H1 (cell line): ENCODE results near the gene CD8B2. TPM values are rescaled to one million over a fixed set of nuclear protein-coding genes. Genes with fewer than 3 reads are reported as not detected.
"Not testable (repeated sequence)": the region's sequence is repeated elsewhere in the genome, so short reads cannot be mapped to it uniquely, and the experiment has no call there.

ENCODE experiments used
- CTCF ChIA-PET: fragments of 300-600 bp; sonication (Branson Sonifier 250); formaldehyde crosslinking; loops from one replicate; lab custom pipeline; 2021; ENCODE audit not compliant: partially characterized antibody; lab: Charles Lee
- POLR2A ChIA-PET: fragments of 300-600 bp; sonication (Branson Sonifier 250); formaldehyde crosslinking; loops from one replicate; lab custom pipeline; 2021; ENCODE audit warnings: inconsistent platforms; ENCODE audit not compliant: partially characterized antibody; lab: Charles Lee
- DNase-seq, 2 experiments: peaks; one replicate each; pipeline versions ENCODE4 v3.0.0 to v3.0.0-alpha.2; 2010 to 2022; ENCODE audit warnings: low spot score in 2 of 2, low read depth in 1 of 2, mixed read lengths in 1 of 2
- FAIRE-seq: peaks from 2 replicates; lab custom pipeline; 2011; peaks lifted over from hg19 to GRCh38; lab: Jason Lieb, UNC
- H2AFZ ChIP-seq: 2 replicates; pipeline ENCODE4 v1.8.1; 2012; ENCODE audit warnings: low read length, inconsistent platforms
- H2AK5ac ChIP-seq: 2 replicates; pipeline ENCODE4 v1.6.1; 2013; ENCODE audit warnings: low read depth, low read length
- H2BK120ac ChIP-seq: replicated peaks from 2 replicates; pipeline ENCODE3; 2013; ENCODE audit warnings: low read depth, low read length, inconsistent platforms
- H2BK12ac ChIP-seq: 2 replicates; pipeline ENCODE4 v1.6.1; 2013; ENCODE audit warnings: low read depth, low read length
- H2BK15ac ChIP-seq: 2 replicates; pipeline ENCODE4 v1.6.1; 2013; ENCODE audit warnings: low read length
- H2BK20ac ChIP-seq: 2 replicates; pipeline ENCODE4 v1.6.1; 2013; ENCODE audit warnings: low read length
- H2BK5ac ChIP-seq: 2 replicates; pipeline ENCODE4 v1.6.1; 2013; ENCODE audit warnings: low read depth, low read length
- H3K14ac ChIP-seq: 2 replicates; pipeline ENCODE4 v1.6.1; 2013; ENCODE audit warnings: inconsistent platforms; ENCODE audit not compliant: insufficient read length
- H3K18ac ChIP-seq: 2 replicates; pipeline ENCODE4 v1.6.1; 2013; ENCODE audit warnings: low read length; ENCODE audit errors: extremely low read depth
- H3K23ac ChIP-seq: 2 replicates; pipeline ENCODE4 v1.6.1; 2013; ENCODE audit warnings: inconsistent platforms; ENCODE audit not compliant: insufficient read length
- H3K23me2 ChIP-seq: 2 replicates; pipeline ENCODE4 v1.6.1; 2013; ENCODE audit warnings: low read depth, low read length
- H3K27ac ChIP-seq: 2 replicates; pipeline ENCODE4 v1.6.1; 2011; ENCODE audit warnings: low read depth, low read length, inconsistent platforms
- H3K27me3 ChIP-seq, 4 experiments: replicated peaks in 1 of 4; 1 replicate in 1 of 4; 2 replicates in 3 of 4; pipeline versions ENCODE4 v1.6.1 to v1.8.1; 2011 to 2013; ENCODE audit warnings: low read length in 3 of 4, mild to moderate bottlenecking in 3 of 4, inconsistent platforms in 2 of 4, mixed read lengths in 2 of 4, moderate library complexity in 1 of 4; ENCODE audit not compliant: control insufficient read depth in 3 of 4, insufficient read depth in 3 of 4; ENCODE audit errors: extremely low read depth in 1 of 4
- H3K36me3 ChIP-seq, 4 experiments: 2 replicates each; pipeline versions ENCODE4 v1.6.1 to v1.8.1; 2011 to 2013; ENCODE audit warnings: mild to moderate bottlenecking in 4 of 4, low read length in 3 of 4, moderate library complexity in 2 of 4, control low read depth in 1 of 4, inconsistent platforms in 1 of 4; ENCODE audit not compliant: insufficient read depth in 4 of 4, control insufficient read depth in 2 of 4
- H3K4ac ChIP-seq: replicated peaks from 2 replicates; pipeline ENCODE3; 2013; ENCODE audit warnings: low read length, low read depth, mixed read lengths, inconsistent platforms; ENCODE audit not compliant: insufficient read length
- H3K4me1 ChIP-seq, 4 experiments: replicated peaks in 1 of 4; 1 replicate in 1 of 4; 2 replicates in 3 of 4; pipeline versions ENCODE4 v1.6.1 to v1.8.1; 2011 to 2013; ENCODE audit warnings: low read length in 3 of 4, inconsistent platforms in 2 of 4, mixed read lengths in 1 of 4; ENCODE audit not compliant: insufficient read depth in 4 of 4, control insufficient read depth in 3 of 4
- H3K4me2 ChIP-seq, 2 experiments: 2 replicates each; pipeline versions ENCODE4 v1.6.1 to v1.8.1; 2011 to 2013; ENCODE audit warnings: low read depth in 2 of 2, low read length in 2 of 2, control low read depth in 1 of 2, inconsistent platforms in 1 of 2, mild to moderate bottlenecking in 1 of 2; ENCODE audit not compliant: insufficient read depth in 1 of 2
- H3K4me3 ChIP-seq, 4 experiments: fragments of 200-600, 300-600 bp in 1 of 4; sonication (generic), shearing (Covaris generic), sonication (Bioruptor Twin) in 1 of 4; 2 replicates each; pipeline versions ENCODE4 v1.5.1 to v1.8.1; 2011 to 2016; ENCODE audit warnings: low read length in 4 of 4, low read depth in 3 of 4, control low read depth in 2 of 4, inconsistent platforms in 2 of 4, mild to moderate bottlenecking in 2 of 4, mixed read lengths in 1 of 4, moderate library complexity in 1 of 4; ENCODE audit not compliant: insufficient read depth in 2 of 4; ENCODE audit errors: extremely low read depth in 1 of 4
- H3K56ac ChIP-seq: replicated peaks from 2 replicates; pipeline ENCODE3; 2013; ENCODE audit warnings: low read depth, mild to moderate bottlenecking, mixed read lengths, low read length, inconsistent platforms; ENCODE audit not compliant: insufficient read length
- H3K79me1 ChIP-seq: 2 replicates; pipeline ENCODE4 v1.6.1; 2013; ENCODE audit warnings: low read depth, low read length, control low read depth
- H3K79me2 ChIP-seq, 2 experiments: 2 replicates each; pipeline versions ENCODE4 v1.6.1 to v1.8.1; 2012 to 2013; ENCODE audit warnings: low read length in 2 of 2, mild to moderate bottlenecking in 2 of 2, inconsistent platforms in 1 of 2; ENCODE audit not compliant: insufficient read depth in 2 of 2, control insufficient read depth in 1 of 2
- H3K9ac ChIP-seq, 4 experiments: replicated peaks in 1 of 4; 1 replicate in 1 of 4; 2 replicates in 3 of 4; pipeline versions ENCODE4 v1.6.1 to v1.8.1; 2011 to 2013; ENCODE audit warnings: low read depth in 3 of 4, low read length in 3 of 4, control low read depth in 2 of 4, mild to moderate bottlenecking in 2 of 4, moderate library complexity in 2 of 4, inconsistent platforms in 1 of 4; ENCODE audit errors: extremely low read depth in 1 of 4
- H3K9me3 ChIP-seq, 2 experiments: 2 replicates each; pipeline versions ENCODE4 v1.6.1 to v1.8.1; 2012 to 2013; ENCODE audit warnings: mild to moderate bottlenecking in 2 of 2, moderate library complexity in 2 of 2, control low read depth in 1 of 2, inconsistent platforms in 1 of 2, low read depth in 1 of 2, low read length in 1 of 2, mixed read lengths in 1 of 2; ENCODE audit not compliant: insufficient read depth in 2 of 2
- H4K20me1 ChIP-seq, 2 experiments: replicated peaks in 1 of 2; 2 replicates each; pipeline versions ENCODE3 to v1.8.1; 2011 to 2013; ENCODE audit warnings: inconsistent platforms in 2 of 2, low read length in 2 of 2, mild to moderate bottlenecking in 1 of 2; ENCODE audit not compliant: insufficient read depth in 2 of 2, control insufficient read depth in 1 of 2
- H4K5ac ChIP-seq: 2 replicates; pipeline ENCODE4 v1.6.1; 2013; ENCODE audit warnings: low read length, low read depth, mixed read lengths, inconsistent platforms; ENCODE audit not compliant: insufficient read length
- H4K8ac ChIP-seq: 2 replicates; pipeline ENCODE4 v1.8.0; 2013; ENCODE audit warnings: mild to moderate bottlenecking, moderate library complexity, low read length, inconsistent platforms; ENCODE audit not compliant: insufficient read depth; ENCODE audit errors: extremely low read depth
- H4K91ac ChIP-seq: replicated peaks from 2 replicates; pipeline ENCODE3; 2013; ENCODE audit warnings: low read length, mixed read lengths, inconsistent platforms; ENCODE audit not compliant: insufficient read length
- WGBS, 2 experiments: shearing (Covaris generic) in 1 of 2; methylation state at CpG; one replicate each; pipeline versions ENCODE4 v1.1.6 to v1.1.7; 2013 to 2015; ENCODE audit warnings: low lambda C conversion rate in 2 of 2, mixed read lengths in 2 of 2, inconsistent platforms in 1 of 2, low coverage in 1 of 2, missing lambda C conversion rate in 1 of 2; ENCODE audit not compliant: insufficient replicate concordance in 2 of 2, insufficient coverage in 1 of 2, insufficient read length in 1 of 2; ENCODE audit errors: extremely low coverage in 1 of 2, missing lambda C conversion rate in 1 of 2; 5-methylcytosine and 5-hydroxymethylcytosine counted together
- polyA plus RNA-seq, 7 experiments: library from polyadenylated mRNA; depleted of rRNA in 3 of 7; stranded (reverse) in 5 of 7; unstranded in 2 of 7; fragments of >200 nt in 5 of 7; fragments of 200-250 nt in 2 of 7; gene quantifications; 1 replicate in 5 of 7; 2 replicates in 1 of 7; 4 replicates in 1 of 7; pipeline versions ENCODE4 v1.2.1 to v1.2.3, GENCODE V29; 2011 to 2013; ENCODE audit warnings: missing spikeins in 2 of 7, mixed read lengths in 2 of 7
- total RNA-seq: library from RNA; stranded (reverse); fragmentation: NEBNext Ultra II Directional; extraction: Animal tissue kit (Norgen Biotek cat#: 25700); gene quantifications from 2 replicates; pipeline ENCODE4 v1.2.1, GENCODE V29; 2021
- TF ChIP-seq, protein P1 (sequence below): IDR thresholded peaks from 2 replicates; pipeline ENCODE4 v1.6.1; 2012; ENCODE audit warnings: inconsistent platforms

Gene CD8B2
- total and polyA plus RNA-seq, 2 of the 8 experiments (the other 6 are each of a cell fraction or from before 2014, with no cell fraction given): 0.03 TPM; not detected in 1

- WGBS, 2 experiments: 71% methylated on average over 5 of the region's 6 CpGs; no CpG with 5 or more reads in 1 of the 2 experiments
- H3K23ac ChIP-seq, H3K9ac ChIP-seq, H4K5ac ChIP-seq, H2AFZ ChIP-seq, H3K27me3 ChIP-seq, H2BK12ac ChIP-seq, CTCF ChIA-PET, H3K4ac ChIP-seq, H4K91ac ChIP-seq, H3K79me2 ChIP-seq, H4K20me1 ChIP-seq, H3K36me3 ChIP-seq, H3K9me3 ChIP-seq, H3K23me2 ChIP-seq, FAIRE-seq, H2BK20ac ChIP-seq, H3K4me2 ChIP-seq, H3K4me1 ChIP-seq, H3K79me1 ChIP-seq, H3K14ac ChIP-seq, H4K8ac ChIP-seq, H2AK5ac ChIP-seq, H2BK15ac ChIP-seq, POLR2A ChIA-PET, H3K56ac ChIP-seq, H3K4me3 ChIP-seq, DNase-seq, H2BK5ac ChIP-seq, H3K18ac ChIP-seq, H2BK120ac ChIP-seq, H3K27ac ChIP-seq: not testable (repeated sequence)
- TF ChIP-seq, protein P1, sequence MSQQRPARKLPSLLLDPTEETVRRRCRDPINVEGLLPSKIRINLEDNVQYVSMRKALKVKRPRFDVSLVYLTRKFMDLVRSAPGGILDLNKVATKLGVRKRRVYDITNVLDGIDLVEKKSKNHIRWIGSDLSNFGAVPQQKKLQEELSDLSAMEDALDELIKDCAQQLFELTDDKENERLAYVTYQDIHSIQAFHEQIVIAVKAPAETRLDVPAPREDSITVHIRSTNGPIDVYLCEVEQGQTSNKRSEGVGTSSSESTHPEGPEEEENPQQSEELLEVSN: peak; percentile 47; the same call in 1 of the 2 replicates
Measured at GRCh38 chr2:106492913-106493312, 5.7 kb downstream of the CD8B2 start.

- H3K23me2 ChIP-seq, H4K91ac ChIP-seq, H3K4ac ChIP-seq, H4K8ac ChIP-seq, H2BK5ac ChIP-seq, H4K5ac ChIP-seq, H2BK120ac ChIP-seq, H2AK5ac ChIP-seq, H3K79me2 ChIP-seq, H2BK20ac ChIP-seq, H3K23ac ChIP-seq, H3K9ac ChIP-seq, H2AFZ ChIP-seq, H3K56ac ChIP-seq, H3K79me1 ChIP-seq, H3K4me2 ChIP-seq, H3K27me3 ChIP-seq, DNase-seq, H3K4me1 ChIP-seq, H2BK12ac ChIP-seq, H2BK15ac ChIP-seq, H4K20me1 ChIP-seq, H3K4me3 ChIP-seq, H3K18ac ChIP-seq, H3K36me3 ChIP-seq, H3K27ac ChIP-seq, H3K9me3 ChIP-seq, H3K14ac ChIP-seq, FAIRE-seq, POLR2A ChIA-PET: not testable (repeated sequence)
- WGBS, 2 experiments: 100% methylated on average over 1 of the region's 1 CpG; no CpG with 5 or more reads in 1 of the 2 experiments
- CTCF ChIA-PET: interaction anchor here (1.5 kb wide), 1 partner anchor 44 kb away, joined by 3 read pairs; no protein-coding TSS in a partner anchor
Measured at GRCh38 chr2:106498549-106498948, 11.4 kb downstream of the CD8B2 start.
